HL-60 (cell line): ENCODE measurements around the gene MTHFSD.

Source experiments
- DNase-seq, 2 experiments: peaks; one replicate each; pipeline ENCODE4 v3.0.0-alpha.2; 2010 to 2020; ENCODE audit warnings: low read depth in 1 of 2, low spot score in 1 of 2
- H3K27ac ChIP-seq: fragments of 250-450 bp; sonication (Bioruptor Pico); replicated peaks from 2 replicates; pipeline ENCODE4 v1.5.1; 2020; ENCODE audit warnings: mild to moderate bottlenecking, moderate library complexity
- H3K27me3 ChIP-seq: fragments of 250-450 bp; sonication (Bioruptor Pico); 2 replicates; pipeline ENCODE4 v1.5.1; 2021; ENCODE audit warnings: mild to moderate bottlenecking, moderate library complexity; ENCODE audit not compliant: insufficient read depth, poor library complexity, severe bottlenecking
- H3K4me3 ChIP-seq: replicated peaks from 2 replicates; pipeline ENCODE4 v1.5.1; 2011; ENCODE audit warnings: mild to moderate bottlenecking, control low read depth, low read length; ENCODE audit not compliant: insufficient read depth
- CTCF ChIP-seq: IDR thresholded peaks from one replicate; pipeline ENCODE4 v1.5.1; 2011; ENCODE audit warnings: low read length, control low read depth, inconsistent platforms; ENCODE audit not compliant: insufficient read depth
- GABPA ChIP-seq: IDR thresholded peaks from 2 replicates; pipeline ENCODE4 v1.6.1; 2012; ENCODE audit warnings: low read depth
- POLR2AphosphoS5 ChIP-seq: IDR thresholded peaks from 2 replicates; pipeline ENCODE4 v1.6.1; 2012; ENCODE audit warnings: low read depth
- REST ChIP-seq: IDR thresholded peaks from 2 replicates; pipeline ENCODE4 v1.6.1; 2012; ENCODE audit warnings: low read depth; ENCODE audit not compliant: insufficient replicate concordance
- SPI1 ChIP-seq: IDR thresholded peaks from 2 replicates; pipeline ENCODE4 v1.6.1; 2012; ENCODE audit warnings: low read depth, mild to moderate bottlenecking, borderline replicate concordance

Gene MTHFSD

GRCh38 chr16:86565644-86566511 is 10.8 kb upstream of the MTHFSD start:
- TF ChIP-seq SPI1 (no peak), REST (no peak), CTCF (no peak), GABPA (no peak), POLR2AphosphoS5 (no peak)
- H3K4me3 ChIP-seq = no peak overlapping the region
- H3K27me3 ChIP-seq = peaks cover 12% of the 10 kb centered on the region
- DNase-seq = no peak
- H3K27ac ChIP-seq = no peak overlapping the region

- TF ChIP-seq SPI1 (no peak), GABPA (no peak)
- Histone ChIP-seq H3K4me3 (no peak overlapping the region), H3K27me3 (peaks cover 12% of the 10 kb centered on the region), H3K27ac (no peak overlapping the region)
- no peak for DNase-seq
Measured at GRCh38 chr16:86565181-86565631, 10.2 kb upstream of the MTHFSD start.

- no peak for TF ChIP-seq GABPA
- TF ChIP-seq CTCF = peak; percentile 77
- Histone ChIP-seq H3K27ac (no peak overlapping the region), H3K27me3 (peaks cover 9% of the 10 kb centered on the region), H3K4me3 (no peak overlapping the region)
- peak; percentile 26 to 68 for DNase-seq
Measured at GRCh38 chr16:86563469-86564345, 8.7 kb upstream of the MTHFSD start.

- no peak for DNase-seq
- no peak for TF ChIP-seq CTCF
- TF ChIP-seq GABPA = no peak
- no peak for TF ChIP-seq REST
- no peak for TF ChIP-seq POLR2AphosphoS5
- no peak for TF ChIP-seq SPI1
Measured at GRCh38 chr16:86562356-86562755, 7.3 kb upstream of the MTHFSD start.

More at GRCh38 chr16:86562356-86562755, 7.3 kb upstream of the MTHFSD start:
- peaks cover 8% of the 10 kb centered on the region for H3K27me3 ChIP-seq
- no peak overlapping the region for H3K27ac ChIP-seq
- no peak overlapping the region for H3K4me3 ChIP-seq
